NT2/D1 (cell line): ENCODE data around the gene AKAP8L.

ENCODE experiments used
- SUZ12 ChIP-seq: IDR thresholded peaks from 2 replicates; pipeline ENCODE4 v1.6.1; 2011; ENCODE audit not compliant: insufficient read length, insufficient read depth; ENCODE audit errors: extremely low read depth
- YY1 ChIP-seq: IDR thresholded peaks from 2 replicates; pipeline ENCODE4 v1.6.1; 2011; ENCODE audit not compliant: insufficient read length, insufficient read depth
- ZNF274 ChIP-seq: IDR thresholded peaks from 2 replicates; pipeline ENCODE4 v1.6.1; 2011; ENCODE audit warnings: mild to moderate bottlenecking, low read depth, low read length

GRCh38 chr19:15431396-15432017 lies 12.7 kb upstream of the AKAP8L start:
- no peak for TF ChIP-seq ZNF274
- no peak for TF ChIP-seq SUZ12
- TF ChIP-seq YY1: no peak
